Sigmoid colon (tissue), 7 donors: ENCODE results near the gene IGSF21. TPM values are rescaled to one million over a fixed set of nuclear protein-coding genes. Genes with fewer than 3 reads are reported as not detected.

Experiments
- DNase-seq: peaks from one replicate; pipeline ENCODE4 v3.0.0-alpha.2; 2019
- H3K27ac ChIP-seq, 4 donors: fragments of 200-600 bp; sonication (generic); one replicate each; pipeline ENCODE4 v1.5.1; 2016 to 2019; ENCODE audit warnings: mild to moderate bottlenecking in 1 of 4
- H3K27me3 ChIP-seq, 3 donors: fragments of 200-600 bp; sonication (generic); one replicate each; pipeline ENCODE4 v1.5.1; 2019; ENCODE audit warnings: mild to moderate bottlenecking in 1 of 3
- H3K36me3 ChIP-seq, 4 donors: fragments of 200-600 bp; sonication (generic); one replicate each; pipeline ENCODE4 v1.5.1; 2016 to 2019
- H3K4me1 ChIP-seq, 4 donors: fragments of 200-600 bp; sonication (generic); one replicate each; pipeline ENCODE4 v1.5.1; 2017 to 2019
- H3K4me3 ChIP-seq, 4 donors: fragments of 200-600 bp; sonication (generic); one replicate each; pipeline ENCODE4 v1.5.1; 2017 to 2019; ENCODE audit warnings: mild to moderate bottlenecking in 2 of 4, moderate library complexity in 1 of 4
- H3K9me3 ChIP-seq, 4 donors: fragments of 200-600 bp in 3 of 4; sonication (generic) in 3 of 4; one replicate each; pipeline versions ENCODE4 v1.5.1 to v1.6.1; 2013 to 2019
- EP300 ChIP-seq, 4 donors: sonication (generic); formaldehyde crosslinking; IDR thresholded peaks; one replicate each; pipeline ENCODE4 v1.6.1; 2017; ENCODE audit warnings: antibody characterized with exemption in 4 of 4
- POLR2A ChIP-seq, 2 donors: fragments of 450-650 bp; IDR thresholded peaks; one replicate each; pipeline ENCODE4 v1.6.1; 2016; ENCODE audit warnings: antibody characterized with exemption in 2 of 2, mild to moderate bottlenecking in 2 of 2, moderate library complexity in 2 of 2
- POLR2AphosphoS5 ChIP-seq, 4 donors: sonication (generic); formaldehyde crosslinking; IDR thresholded peaks; one replicate each; pipeline ENCODE4 v1.6.1; 2017; ENCODE audit warnings: antibody characterized with exemption in 4 of 4
- whole genome bisulfite sequencing, 2 donors: extraction: QIAGEN DNeasy Blood & Tissue Kit; methylation state at CpG; one replicate each; pipeline ENCODE4 v1.1.7; 2013; 5-methylcytosine and 5-hydroxymethylcytosine counted together
- intact Hi-C: fragments of 100-400 bp; cut with DNase I; formaldehyde crosslinking; loops from one replicate; pipeline ENCODE4 v1.15.1; 2023
- polyA plus RNA-seq, 3 donors: library from polyadenylated mRNA; stranded (reverse); fragments of 200-250 nt; gene quantifications; one replicate each; pipeline ENCODE4 v1.2.3, GENCODE V29; 2013
- total RNA-seq, 4 donors: library from RNA; depleted of rRNA; stranded (reverse); fragments of >200 nt; gene quantifications; one replicate each; pipeline ENCODE4 v1.1.0, GENCODE V29; 2016
- TF ChIP-seq, protein P1 (sequence below), 4 experiments: fragments of 450-650 bp in 3 of 4; fragments of 200-600 bp in 1 of 4; IDR thresholded peaks; one replicate each; pipeline ENCODE4 v1.5.1; 2016 to 2019; ENCODE audit warnings: antibody characterized with exemption in 4 of 4, mild to moderate bottlenecking in 3 of 4, moderate library complexity in 2 of 4
- donor health status: healthy with polysubstance abuse.
- donor health status: Bipolar disorder and iron deficiency.
- donor health status: healthy.

IGSF21 gene
- total and polyA plus RNA-seq, 7 donors, result 0.55 to 2.6 (median 1.1) TPM; not detected in 2

DNA sequence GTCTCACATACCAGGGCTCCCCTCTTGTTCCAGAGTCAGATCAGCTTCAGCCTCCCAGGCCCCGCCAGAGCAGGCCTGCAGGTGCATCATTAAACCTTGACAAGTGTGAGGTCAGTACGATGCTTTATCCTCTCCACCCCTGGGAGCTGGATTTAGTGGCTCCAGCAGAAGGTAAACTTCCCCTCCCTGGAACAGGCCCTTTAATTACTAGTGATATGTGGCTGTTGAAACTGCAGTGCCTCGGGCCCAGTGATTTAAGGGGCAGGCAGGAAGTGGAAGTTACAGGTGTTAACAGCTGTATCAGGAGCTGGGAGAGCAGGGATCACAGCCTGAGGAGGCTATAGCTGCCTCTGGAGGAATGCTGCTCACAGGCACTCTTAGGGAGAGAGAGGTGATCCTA lies 240.8 kb downstream of the IGSF21 start:
- no peak overlapping the region for H3K27ac ChIP-seq

DNA sequence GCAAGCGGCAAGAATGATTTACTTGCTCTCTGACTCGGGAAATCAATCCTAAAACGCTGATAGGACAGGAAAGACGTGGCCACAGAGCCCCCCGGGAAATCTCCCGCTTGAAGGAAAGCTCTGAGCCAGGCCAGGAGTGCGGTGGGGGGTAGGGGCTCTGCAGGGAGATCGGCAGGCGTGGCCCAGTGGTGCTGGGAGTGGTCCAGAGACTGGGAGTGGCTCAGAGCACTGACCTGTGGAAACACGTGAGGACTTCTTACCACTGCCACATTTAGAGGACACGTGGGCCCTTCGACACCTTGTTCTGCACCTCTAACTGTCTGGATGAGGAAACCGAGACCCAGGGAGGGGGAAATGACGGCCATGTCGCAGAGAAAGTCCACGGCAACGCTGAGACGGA lies 243.1 kb downstream of the IGSF21 start:
- intact Hi-C loops, result no loop called here
- DNase-seq, result no peak
- H3K4me3 ChIP-seq, result no peak overlapping the region
- H3K4me1 ChIP-seq, result no peaks in the 10 kb centered on the region
- WGBS, 2 donors, result 55 to 62% methylated on average over 18 of the region's 18 CpGs
- TF ChIP-seq, protein P1, sequence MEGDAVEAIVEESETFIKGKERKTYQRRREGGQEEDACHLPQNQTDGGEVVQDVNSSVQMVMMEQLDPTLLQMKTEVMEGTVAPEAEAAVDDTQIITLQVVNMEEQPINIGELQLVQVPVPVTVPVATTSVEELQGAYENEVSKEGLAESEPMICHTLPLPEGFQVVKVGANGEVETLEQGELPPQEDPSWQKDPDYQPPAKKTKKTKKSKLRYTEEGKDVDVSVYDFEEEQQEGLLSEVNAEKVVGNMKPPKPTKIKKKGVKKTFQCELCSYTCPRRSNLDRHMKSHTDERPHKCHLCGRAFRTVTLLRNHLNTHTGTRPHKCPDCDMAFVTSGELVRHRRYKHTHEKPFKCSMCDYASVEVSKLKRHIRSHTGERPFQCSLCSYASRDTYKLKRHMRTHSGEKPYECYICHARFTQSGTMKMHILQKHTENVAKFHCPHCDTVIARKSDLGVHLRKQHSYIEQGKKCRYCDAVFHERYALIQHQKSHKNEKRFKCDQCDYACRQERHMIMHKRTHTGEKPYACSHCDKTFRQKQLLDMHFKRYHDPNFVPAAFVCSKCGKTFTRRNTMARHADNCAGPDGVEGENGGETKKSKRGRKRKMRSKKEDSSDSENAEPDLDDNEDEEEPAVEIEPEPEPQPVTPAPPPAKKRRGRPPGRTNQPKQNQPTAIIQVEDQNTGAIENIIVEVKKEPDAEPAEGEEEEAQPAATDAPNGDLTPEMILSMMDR (IDR thresholded peaks at IDR 0.05), result no peak
- TF ChIP-seq POLR2A (IDR thresholded peaks at IDR 0.05), result no peak
- no peak for TF ChIP-seq POLR2AphosphoS5 (IDR thresholded peaks at IDR 0.05)
- TF ChIP-seq EP300 (IDR thresholded peaks at IDR 0.05), result no peak
- no peak overlapping the region for H3K27ac ChIP-seq
- H3K36me3 ChIP-seq, result no peaks in the 10 kb centered on the region
- peaks cover 0 to 33% (median 0%) of the 10 kb centered on the region in 3 donors for H3K27me3 ChIP-seq
- no peaks in the 10 kb centered on the region for H3K9me3 ChIP-seq

More for the DNA sequence above, 240.8 kb downstream of the IGSF21 start:
- Histone ChIP-seq H3K4me1 (no peaks in the 10 kb centered on the region), H3K27me3 (peaks cover 0 to 18% (median 0%) of the 10 kb centered on the region in 3 donors), H3K9me3 (no peaks in the 10 kb centered on the region), H3K36me3 (no peaks in the 10 kb centered on the region), H3K4me3 (no peak overlapping the region)
- DNase-seq, result no peak
- intact Hi-C loops, result no loop called here
- TF ChIP-seq, protein P1 (IDR thresholded peaks at IDR 0.05), result no peak
- no peak for TF ChIP-seq POLR2A (IDR thresholded peaks at IDR 0.05)
- 11 to 28% methylated on average over 3 of the region's 3 CpGs for WGBS, 2 donors

DNA sequence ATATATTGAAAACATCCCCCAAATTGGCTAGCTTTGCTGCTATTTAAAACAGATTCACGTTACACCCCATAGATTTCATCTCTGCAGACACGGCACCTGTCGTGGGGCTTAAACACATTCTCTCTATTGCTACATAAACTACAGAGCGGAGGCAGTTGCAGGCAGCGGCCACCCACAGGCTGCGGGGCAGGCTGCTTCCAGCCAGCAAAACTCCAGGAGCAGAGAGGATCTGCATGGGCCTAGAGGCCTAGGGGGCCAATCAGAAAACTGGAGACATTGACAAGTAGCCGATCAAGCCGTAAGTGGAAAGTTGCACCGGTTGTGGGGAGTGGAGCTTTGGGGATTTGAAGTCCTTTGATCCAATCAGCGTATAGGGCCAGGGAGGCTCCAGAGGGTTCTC lies 244.1 kb downstream of the IGSF21 start:
- no peaks in the 10 kb centered on the region for H3K36me3 ChIP-seq
- no peak overlapping the region for H3K27ac ChIP-seq
- DNase-seq, result no peak
- H3K4me3 ChIP-seq, result no peak overlapping the region
- WGBS, 2 donors, result 79 to 88% methylated on average over 10 of the region's 10 CpGs
- intact Hi-C loops, result no loop called here
- no peaks in the 10 kb centered on the region for H3K4me1 ChIP-seq
- H3K27me3 ChIP-seq, result peaks cover 0 to 40% (median 0%) of the 10 kb centered on the region in 3 donors
- no peaks in the 10 kb centered on the region for H3K9me3 ChIP-seq
- TF ChIP-seq POLR2A (IDR thresholded peaks at IDR 0.05) (no peak), EP300 (IDR thresholded peaks at IDR 0.05) (no peak), POLR2AphosphoS5 (IDR thresholded peaks at IDR 0.05) (no peak)
- TF ChIP-seq, protein P1 (IDR thresholded peaks at IDR 0.05), result no peak

DNA sequence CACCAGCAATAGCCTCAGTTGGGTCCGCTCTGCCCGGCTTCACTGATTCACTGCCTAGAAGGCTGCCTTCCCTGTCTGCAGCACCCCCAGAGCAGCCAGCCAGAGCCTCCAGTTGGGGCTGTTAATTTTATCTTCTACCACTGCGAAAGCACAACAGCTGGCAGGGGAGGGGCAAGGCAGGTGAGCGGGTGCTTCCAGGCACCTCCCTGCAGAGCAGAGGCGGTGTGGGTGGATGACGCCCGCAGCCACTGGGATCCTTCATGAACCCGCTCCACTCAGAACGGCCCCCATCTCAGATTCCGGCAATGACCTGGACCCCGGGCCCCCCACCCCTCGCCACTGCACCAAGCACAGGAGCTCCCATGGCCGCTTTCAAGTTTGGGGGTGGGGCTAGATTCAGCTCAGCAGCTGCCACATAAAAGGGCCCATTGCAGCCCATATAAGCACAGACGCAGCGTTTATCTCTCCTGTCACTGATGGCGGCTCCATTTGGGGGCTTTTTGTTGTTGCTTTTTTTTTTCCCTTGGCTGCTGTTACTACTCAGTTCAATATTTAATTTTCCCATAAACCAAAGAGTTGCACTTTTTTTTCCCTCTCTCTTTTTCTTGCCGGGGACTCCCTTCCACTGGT lies 245.2 kb downstream of the IGSF21 start:
- DNase-seq, result no peak
- 26 to 35% methylated on average over 17 of the region's 17 CpGs for WGBS, 2 donors
- H3K4me3 ChIP-seq, result no peak overlapping the region
- TF ChIP-seq EP300 (IDR thresholded peaks at IDR 0.05) (no peak), POLR2AphosphoS5 (IDR thresholded peaks at IDR 0.05) (no peak)
- intact Hi-C loops, result no loop called here
- no peak overlapping the region for H3K27ac ChIP-seq
- H3K9me3 ChIP-seq, result no peaks in the 10 kb centered on the region
- H3K4me1 ChIP-seq, result no peaks in the 10 kb centered on the region
- H3K27me3 ChIP-seq, result peaks cover 0 to 42% (median 0%) of the 10 kb centered on the region in 3 donors
- H3K36me3 ChIP-seq, result no peaks in the 10 kb centered on the region

DNA sequence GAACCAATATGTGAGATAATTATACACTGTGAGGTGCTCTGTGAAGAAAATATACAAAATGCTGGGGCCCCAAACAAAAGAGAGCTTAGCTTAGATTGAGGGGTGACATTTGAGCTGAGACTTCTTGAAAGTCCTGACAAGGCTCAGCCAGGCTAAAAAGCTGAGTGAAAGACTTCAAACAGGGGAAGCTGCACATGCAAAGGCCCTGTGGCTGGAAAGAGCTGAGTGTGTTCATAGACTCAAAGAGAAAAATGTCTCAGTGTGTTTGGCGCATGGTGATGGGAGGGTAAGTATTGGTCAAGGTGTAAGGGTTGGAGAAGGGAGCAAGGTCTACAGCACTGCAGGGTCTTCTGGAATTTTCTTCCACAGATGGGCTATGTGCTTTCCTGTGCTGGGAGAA lies 245.9 kb downstream of the IGSF21 start:
- H3K4me1 ChIP-seq, result no peaks in the 10 kb centered on the region
- no peaks in the 10 kb centered on the region for H3K9me3 ChIP-seq
- no peak overlapping the region for H3K4me3 ChIP-seq
- DNase-seq, result no peak
- H3K27me3 ChIP-seq, result peaks cover 0 to 42% (median 0%) of the 10 kb centered on the region in 3 donors
- intact Hi-C loops, result no loop called here
- 88 to 100% methylated on average over 1 of the region's 1 CpG for WGBS, 2 donors
- TF ChIP-seq, protein P1 (IDR thresholded peaks at IDR 0.05), result no peak
- TF ChIP-seq POLR2A (IDR thresholded peaks at IDR 0.05) (no peak), EP300 (IDR thresholded peaks at IDR 0.05) (no peak), POLR2AphosphoS5 (IDR thresholded peaks at IDR 0.05) (no peak)
- H3K36me3 ChIP-seq, result no peaks in the 10 kb centered on the region
- H3K27ac ChIP-seq, result no peak overlapping the region
